Activated naive CD8-positive, alpha-beta T cell treated with anti-CD3 and anti-CD28 coated beads for 36 hours (primary cell): ENCODE data around the gene LSP1. TPM values are rescaled to one million over a fixed set of nuclear protein-coding genes. Genes with fewer than 3 reads are reported as not detected.
A peak's percentile ranks its signal among the peaks of the same experiment; 100 is the strongest.

ENCODE experiments used
- DNase-seq: peaks from one replicate; pipeline ENCODE4 v3.0.0; 2021
- H3K27ac Mint-ChIP-seq: one replicate; pipeline ENCODE4 v1.8.0; 2022; ENCODE audit warnings: mild to moderate bottlenecking, moderate library complexity, mixed read lengths
- H3K27me3 Mint-ChIP-seq: one replicate; pipeline ENCODE4 v1.8.0; 2022; ENCODE audit warnings: mild to moderate bottlenecking, mixed read lengths
- H3K36me3 Mint-ChIP-seq: one replicate; pipeline ENCODE4 v1.8.0; 2021; ENCODE audit warnings: mild to moderate bottlenecking, mixed read lengths
- H3K4me1 Mint-ChIP-seq: one replicate; pipeline ENCODE4 v1.8.0; 2021; ENCODE audit warnings: mixed read lengths
- H3K4me3 Mint-ChIP-seq: one replicate; pipeline ENCODE4 v1.8.0; 2022; ENCODE audit warnings: mild to moderate bottlenecking, moderate library complexity, mixed read lengths
- H3K9me3 Mint-ChIP-seq: one replicate; pipeline ENCODE4 v1.8.0; 2022; ENCODE audit warnings: mixed read lengths
- total RNA-seq, 2 experiments: library from RNA; stranded (reverse); gene quantifications; one replicate each; pipeline ENCODE4 v1.2.3, GENCODE V29; 2021

The LSP1 gene
- total RNA-seq, 2 experiments from 2014 or later: 147 to 148 TPM

GRCh38 chr11:1847926-1848639, 4.8 kb upstream of the LSP1 start:
- no peak overlapping the region for H3K27ac Mint-ChIP-seq

DNA sequence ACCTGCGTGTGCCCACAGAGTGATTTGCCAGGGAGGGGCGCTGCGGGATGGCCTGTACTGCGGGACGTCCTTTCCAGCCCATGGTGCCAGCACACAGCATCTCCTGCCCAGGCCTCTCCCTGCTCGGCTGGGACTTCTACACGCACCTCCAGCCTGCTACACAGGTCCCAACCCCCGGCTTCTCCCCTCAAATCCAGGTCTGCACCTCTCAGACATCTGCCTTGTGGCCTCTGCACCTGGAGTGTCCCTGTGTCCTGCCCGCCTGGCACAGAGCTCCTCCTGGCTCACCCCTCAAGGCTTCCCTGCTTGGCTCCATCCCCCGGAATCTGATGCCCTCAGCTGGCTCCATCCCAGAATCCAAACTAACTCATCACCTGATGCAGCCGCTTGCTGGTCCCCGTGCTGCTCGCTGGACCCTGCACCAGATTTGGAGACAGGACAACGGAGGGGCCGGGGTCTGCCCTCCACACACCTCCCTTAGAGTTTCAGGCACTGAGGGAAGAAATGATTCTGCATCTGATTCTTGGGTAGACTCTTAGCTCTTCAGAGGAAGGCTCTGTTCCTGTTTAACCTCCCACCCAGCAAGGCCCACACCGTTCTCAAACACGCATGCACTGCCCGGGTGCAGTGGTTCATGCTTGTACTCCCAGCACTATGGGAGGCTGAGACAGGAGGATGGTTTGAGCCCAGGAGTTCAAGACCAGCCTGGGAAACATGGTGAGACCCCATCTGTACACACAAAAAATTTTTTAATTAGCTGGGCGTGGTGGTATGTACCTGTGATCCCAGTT, 4.0 kb upstream of the LSP1 start:
- Mint-ChIP-seq H3K27me3 (peaks cover 8% of the 10 kb centered on the region), H3K36me3 (peaks cover 6% of the 10 kb centered on the region), H3K4me1 (peaks cover 73% of the 10 kb centered on the region), H3K4me3 (no peak overlapping the region), H3K9me3 (no peaks in the 10 kb centered on the region), H3K27ac (no peak overlapping the region)
- no peak for DNase-seq

More at GRCh38 chr11:1847926-1848639, 4.8 kb upstream of the LSP1 start:
- DNase-seq: no peak
- Mint-ChIP-seq H3K9me3 (no peaks in the 10 kb centered on the region), H3K27me3 (peaks cover 8% of the 10 kb centered on the region), H3K4me3 (no peak overlapping the region), H3K36me3 (peaks cover 3% of the 10 kb centered on the region), H3K4me1 (peaks cover 78% of the 10 kb centered on the region)

- Mint-ChIP-seq H3K4me3 (no peak overlapping the region), H3K4me1 (peaks cover 65% of the 10 kb centered on the region), H3K27ac (peak overlapping the region; percentile 99), H3K9me3 (no peaks in the 10 kb centered on the region), H3K27me3 (peaks cover 1% of the 10 kb centered on the region), H3K36me3 (peaks cover 6% of the 10 kb centered on the region)
- no peak for DNase-seq
Observed at GRCh38 chr11:1851468-1852180, 1.3 kb upstream of the LSP1 start.

DNA sequence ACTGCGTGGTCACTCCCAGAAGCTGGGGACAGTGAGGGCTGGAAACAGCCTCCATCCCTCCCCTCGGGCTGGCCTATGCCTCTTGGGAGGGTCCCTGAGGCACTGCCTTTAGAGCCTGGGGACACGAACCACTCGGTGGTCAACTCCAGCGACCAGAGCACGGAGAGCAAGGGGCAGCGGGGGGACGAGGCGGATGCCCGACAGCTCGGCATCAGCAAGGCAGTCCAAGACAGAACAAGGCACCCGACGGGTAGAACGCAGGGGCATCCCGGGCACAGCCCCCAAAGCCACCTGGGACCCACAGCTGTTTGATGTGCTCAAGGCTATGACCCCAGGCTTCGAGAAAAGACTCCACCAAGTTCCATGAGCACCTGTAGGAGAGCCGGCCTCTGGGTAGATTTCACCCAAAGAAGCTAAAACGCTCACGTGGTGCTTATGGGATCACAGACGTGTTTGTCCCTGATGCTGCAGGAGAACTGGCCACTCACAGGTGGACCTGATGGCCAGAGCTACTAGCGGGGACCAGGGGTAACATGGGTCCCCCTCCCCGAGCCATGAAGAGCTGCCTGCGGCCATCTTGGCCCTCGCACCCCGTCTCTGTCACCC, 510 bp upstream of the LSP1 start:
- peak overlapping the region; percentile 99 for H3K4me3 Mint-ChIP-seq
- H3K9me3 Mint-ChIP-seq: no peaks in the 10 kb centered on the region

GRCh38 chr11:1853376-1854131, 670 bp downstream of the LSP1 start:
- Mint-ChIP-seq H3K4me1 (peaks cover 59% of the 10 kb centered on the region), H3K36me3 (peaks cover 6% of the 10 kb centered on the region), H3K9me3 (no peaks in the 10 kb centered on the region), H3K27me3 (no peaks in the 10 kb centered on the region), H3K27ac (peak overlapping the region; percentile 99), H3K4me3 (peak overlapping the region; percentile 99)
- DNase-seq: peak; percentile 27

More for the DNA sequence above, 510 bp upstream of the LSP1 start:
- Mint-ChIP-seq H3K27ac (peak overlapping the region; percentile 99), H3K36me3 (peaks cover 6% of the 10 kb centered on the region), H3K27me3 (no peaks in the 10 kb centered on the region), H3K4me1 (peaks cover 62% of the 10 kb centered on the region)
- no peak for DNase-seq

DNA sequence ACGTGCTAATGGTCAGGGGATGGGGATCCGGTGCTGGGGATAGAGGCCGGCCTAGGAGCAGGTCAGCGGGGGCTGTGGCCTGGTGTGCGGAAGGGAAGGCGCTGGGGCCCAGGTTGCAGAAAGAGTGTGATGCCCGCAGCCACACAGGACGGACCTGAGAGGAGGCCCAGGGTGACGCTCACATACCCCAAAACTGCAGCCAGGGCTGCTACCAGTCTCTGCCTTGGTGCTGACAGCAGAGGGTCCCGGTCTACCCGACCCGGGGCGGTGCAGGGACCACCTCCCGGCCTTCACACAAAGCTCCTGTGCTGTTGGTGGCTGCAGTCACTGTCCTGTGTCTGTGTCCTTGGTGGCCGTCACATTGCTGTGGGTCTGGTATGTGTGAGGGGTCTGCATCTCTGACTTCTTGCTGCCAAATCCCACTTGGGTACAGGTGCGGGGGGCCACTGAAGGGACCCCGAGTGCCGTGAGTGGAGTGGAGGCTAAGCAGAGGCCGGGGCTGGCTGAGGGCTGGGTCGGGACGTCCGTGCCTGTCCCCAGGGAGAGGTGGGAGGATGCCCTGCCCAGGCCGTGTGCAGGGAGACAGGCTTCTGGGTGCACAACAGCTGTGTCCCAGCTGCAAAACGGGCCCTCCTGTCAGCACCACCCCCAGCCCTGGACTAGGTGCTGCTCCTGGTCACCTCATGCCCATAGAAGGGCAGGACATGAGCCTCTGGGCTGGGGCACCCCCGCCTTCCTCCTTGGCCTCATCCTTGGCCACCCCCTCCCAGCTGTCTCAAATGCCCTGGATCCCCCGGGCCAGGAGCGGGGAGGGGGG, 1.5 kb downstream of the LSP1 start:
- Mint-ChIP-seq H3K36me3 (peaks cover 7% of the 10 kb centered on the region), H3K4me3 (peak overlapping the region; percentile 99), H3K27ac (peak overlapping the region; percentile 79), H3K27me3 (no peaks in the 10 kb centered on the region), H3K4me1 (peaks cover 56% of the 10 kb centered on the region), H3K9me3 (no peaks in the 10 kb centered on the region)
- DNase-seq: peak; percentile 38

GRCh38 chr11:1854949-1855885, 2.3 kb downstream of the LSP1 start:
- Mint-ChIP-seq H3K4me1 (peaks cover 50% of the 10 kb centered on the region), H3K27me3 (no peaks in the 10 kb centered on the region), H3K27ac (no peak overlapping the region), H3K36me3 (peaks cover 8% of the 10 kb centered on the region), H3K9me3 (no peaks in the 10 kb centered on the region), H3K4me3 (peak overlapping the region; percentile 99)
- DNase-seq: peak; percentile 73

- no peaks in the 10 kb centered on the region for H3K9me3 Mint-ChIP-seq
- no peaks in the 10 kb centered on the region for H3K27me3 Mint-ChIP-seq
- no peak overlapping the region for H3K27ac Mint-ChIP-seq
- peaks cover 44% of the 10 kb centered on the region for H3K4me1 Mint-ChIP-seq
- peaks cover 8% of the 10 kb centered on the region for H3K36me3 Mint-ChIP-seq
- no peak overlapping the region for H3K4me3 Mint-ChIP-seq
- DNase-seq: no peak
Observed at GRCh38 chr11:1855886-1856265, 3.0 kb downstream of the LSP1 start.

- Mint-ChIP-seq H3K4me3 (peak overlapping the region; percentile 11), H3K4me1 (peaks cover 38% of the 10 kb centered on the region), H3K9me3 (no peaks in the 10 kb centered on the region), H3K27ac (no peak overlapping the region), H3K27me3 (no peaks in the 10 kb centered on the region), H3K36me3 (peaks cover 8% of the 10 kb centered on the region)
- no peak for DNase-seq
Observed at GRCh38 chr11:1856306-1857005, 3.6 kb downstream of the LSP1 start.

DNA sequence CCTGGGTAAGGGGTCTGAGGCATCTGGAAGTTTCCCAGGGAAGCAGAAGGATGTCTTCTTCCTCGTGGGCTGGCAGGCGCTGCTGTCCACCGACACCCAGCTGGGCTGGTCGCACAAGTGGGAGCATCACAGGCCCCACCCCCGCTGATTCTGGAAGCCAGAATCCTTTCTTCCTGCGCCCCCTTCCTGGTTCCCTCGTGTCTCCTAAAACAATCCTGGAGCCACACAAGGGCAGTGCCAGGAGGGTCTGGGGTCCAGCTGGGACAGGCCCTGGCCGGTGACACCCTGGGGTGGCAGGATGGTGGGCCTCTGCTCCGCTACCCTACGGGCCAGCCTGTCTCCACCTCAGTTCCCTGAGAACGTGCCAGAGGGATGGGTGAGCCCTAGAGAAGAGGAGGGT, 4.2 kb downstream of the LSP1 start:
- Mint-ChIP-seq H3K4me3 (no peak overlapping the region), H3K4me1 (peaks cover 35% of the 10 kb centered on the region), H3K27ac (no peak overlapping the region), H3K27me3 (no peaks in the 10 kb centered on the region), H3K9me3 (no peaks in the 10 kb centered on the region), H3K36me3 (peaks cover 8% of the 10 kb centered on the region)
- DNase-seq: no peak

DNA sequence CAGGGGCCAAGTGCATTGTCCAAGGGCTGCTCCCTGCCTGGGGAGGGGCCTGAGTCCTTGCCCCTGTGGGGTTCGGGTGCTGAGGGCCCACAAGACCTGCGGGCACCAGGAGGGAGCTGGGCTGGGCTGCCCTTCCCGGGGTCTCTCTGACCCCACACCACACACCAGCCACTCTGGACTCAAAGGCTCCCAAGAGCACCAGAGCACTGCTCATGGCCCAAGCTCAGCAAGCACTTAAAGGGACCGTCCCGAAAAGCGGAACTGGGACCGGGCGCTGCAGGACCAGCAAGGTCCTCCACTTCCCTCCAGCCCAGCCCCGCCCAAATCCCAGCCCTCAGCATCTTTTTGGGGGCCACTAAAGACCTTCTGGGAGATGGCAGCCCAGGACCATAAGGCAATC, 5.3 kb downstream of the LSP1 start:
- H3K36me3 Mint-ChIP-seq: peaks cover 4% of the 10 kb centered on the region
- peaks cover 24% of the 10 kb centered on the region for H3K4me1 Mint-ChIP-seq
- H3K27me3 Mint-ChIP-seq: no peaks in the 10 kb centered on the region
- no peak overlapping the region for H3K4me3 Mint-ChIP-seq
- no peaks in the 10 kb centered on the region for H3K9me3 Mint-ChIP-seq
- H3K27ac Mint-ChIP-seq: no peak overlapping the region
- DNase-seq: no peak

DNA sequence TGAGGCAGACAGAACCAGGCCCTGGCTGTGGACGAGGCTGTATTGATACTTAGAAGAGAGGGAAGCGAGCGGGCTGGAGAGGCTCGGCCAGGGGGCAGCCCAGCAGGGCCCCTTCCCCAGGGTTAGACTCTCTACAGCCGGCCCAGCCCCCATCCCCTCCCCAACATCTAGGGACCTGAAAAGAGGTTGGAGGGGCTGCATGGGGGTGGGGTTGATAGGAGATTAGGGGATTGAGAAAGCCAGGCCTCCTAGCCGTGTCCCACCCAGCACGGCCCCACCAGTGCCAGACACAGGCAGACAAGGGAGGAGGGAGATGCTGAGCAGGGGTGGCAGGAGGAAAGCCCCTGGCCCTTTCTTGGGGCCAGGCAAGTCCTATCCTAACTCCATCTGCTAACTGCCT, 5.7 kb downstream of the LSP1 start:
- no peak overlapping the region for H3K4me3 Mint-ChIP-seq
- peaks cover 22% of the 10 kb centered on the region for H3K4me1 Mint-ChIP-seq
- H3K9me3 Mint-ChIP-seq: no peaks in the 10 kb centered on the region
- H3K27me3 Mint-ChIP-seq: no peaks in the 10 kb centered on the region
- DNase-seq: no peak
- H3K27ac Mint-ChIP-seq: no peak overlapping the region
- peaks cover 3% of the 10 kb centered on the region for H3K36me3 Mint-ChIP-seq
